ENCODE data around the gene HPS4. TPM values are rescaled to one million over a fixed set of nuclear protein-coding genes. Genes with fewer than 3 reads are reported as not detected.
"Not testable (repeated sequence)": the region's sequence is repeated elsewhere in the genome, so short reads cannot be mapped to it uniquely, and the experiment has no call there.

Gene HPS4
- total RNA-seq, 2 experiments from 2014 or later = 41.7 to 44.3 TPM

GRCh38 chr22:26417406-26417805, 66.2 kb downstream of the HPS4 start:
- POLR2A ChIA-PET = interaction anchor here (0.6 kb wide), 1 partner anchor 50 kb away, joined by 3 read pairs; no protein-coding TSS in a partner anchor
- intact Hi-C loops (cut with micrococcal nuclease) = no loop called here
- H3K4me1 Mint-ChIP-seq (ENCODE audit: low read depth) = peaks cover 3% of the 10 kb centered on the region

DNA sequence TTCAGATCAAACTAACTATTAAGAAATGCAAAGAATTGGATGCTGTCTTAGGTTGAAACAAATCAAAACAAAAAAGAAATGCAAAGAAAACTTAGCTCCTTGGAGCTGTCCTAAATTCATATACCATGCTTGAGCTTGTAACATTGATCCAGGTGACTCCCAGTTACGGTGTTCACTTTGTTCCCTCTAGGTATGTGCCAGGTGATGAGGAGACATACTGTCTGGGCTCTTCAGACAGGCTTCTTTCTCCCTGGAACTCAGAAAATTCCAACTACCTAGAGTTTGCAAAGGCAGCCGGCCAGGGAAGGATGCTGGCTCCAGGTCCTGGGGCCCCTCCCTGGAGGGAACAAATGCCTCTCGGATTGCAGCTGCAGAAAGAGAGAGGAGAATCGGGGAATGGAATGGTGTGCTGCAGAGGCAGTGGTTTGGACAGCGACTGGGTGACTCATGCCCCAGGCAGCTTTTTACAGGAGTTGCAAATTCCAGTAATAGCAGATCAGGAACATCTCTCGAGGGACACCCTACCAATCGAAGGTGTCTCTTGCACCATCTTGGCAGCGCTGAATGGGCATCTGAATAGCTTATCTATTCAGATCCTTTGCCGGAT, 66.8 kb downstream of the HPS4 start:
- DNase-seq = no peak
- Mint-ChIP-seq H3K9me3 (no peaks in the 10 kb centered on the region), H3K27ac (no peak overlapping the region), H3K36me3 (no peaks in the 10 kb centered on the region), H3K4me3 (no peak overlapping the region), H3K4me1 (ENCODE audit: low read depth) (peaks cover 3% of the 10 kb centered on the region), H3K27me3 (peaks cover 11% of the 10 kb centered on the region)
- CTCF ChIA-PET = no interaction called here
- intact Hi-C loops (cut with micrococcal nuclease) = no loop called here
- POLR2A ChIA-PET = no interaction called here

More at GRCh38 chr22:26417406-26417805, 66.2 kb downstream of the HPS4 start:
- Mint-ChIP-seq H3K9me3 (no peaks in the 10 kb centered on the region), H3K27me3 (peaks cover 11% of the 10 kb centered on the region), H3K4me3 (no peak overlapping the region), H3K27ac (no peak overlapping the region), H3K36me3 (no peaks in the 10 kb centered on the region)
- DNase-seq = no peak
- CTCF ChIA-PET = no interaction called here

DNA sequence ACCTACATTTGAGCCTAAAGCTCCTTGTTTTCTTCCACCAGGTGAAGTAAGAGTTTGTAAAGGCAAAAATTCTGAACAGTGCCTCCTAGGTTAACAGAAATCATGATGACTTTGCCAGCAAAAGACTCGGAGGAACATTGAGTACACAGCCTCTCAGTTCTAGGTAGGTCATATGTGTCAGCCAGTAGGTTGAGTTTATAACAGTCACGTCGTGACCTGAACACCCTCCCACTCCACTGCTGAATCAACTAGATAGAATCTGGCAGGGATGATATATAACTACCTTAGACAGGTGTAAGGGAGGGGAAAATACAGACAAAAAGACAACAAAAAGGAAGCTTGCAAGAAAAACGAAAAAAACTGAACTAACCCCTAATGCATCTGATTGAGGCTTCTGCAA, 67.3 kb downstream of the HPS4 start:
- CTCF ChIA-PET = no interaction called here
- POLR2A ChIA-PET = no interaction called here
- Mint-ChIP-seq H3K9me3 (no peaks in the 10 kb centered on the region), H3K36me3 (no peaks in the 10 kb centered on the region), H3K4me1 (ENCODE audit: low read depth) (peaks cover 3% of the 10 kb centered on the region), H3K27me3 (peaks cover 11% of the 10 kb centered on the region), H3K27ac (no peak overlapping the region), H3K4me3 (no peak overlapping the region)
- no peak for DNase-seq
- intact Hi-C loops (cut with micrococcal nuclease) = no loop called here

DNA sequence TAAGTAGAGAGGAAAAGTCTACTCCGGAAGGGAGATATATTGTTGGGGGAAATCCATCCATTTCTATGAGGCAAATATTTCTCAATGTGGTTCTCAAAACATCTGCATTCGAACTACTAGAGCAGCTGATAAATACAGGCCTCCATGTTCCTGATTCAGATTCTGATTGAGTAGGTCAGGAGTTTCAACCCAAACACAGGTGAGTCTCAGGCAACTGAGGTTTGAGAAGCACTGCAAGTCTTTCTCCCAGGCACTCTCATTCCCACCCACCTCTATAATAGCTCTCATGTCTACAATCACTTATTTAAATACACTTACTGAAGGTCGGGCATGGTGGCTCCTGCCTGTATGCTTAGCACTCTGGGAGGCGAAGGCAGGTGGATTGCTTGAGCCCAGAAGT, 69.2 kb downstream of the HPS4 start:
- DNase-seq = no peak
- Mint-ChIP-seq H3K36me3 (no peaks in the 10 kb centered on the region), H3K27ac (no peak overlapping the region), H3K9me3 (no peaks in the 10 kb centered on the region), H3K27me3 (peaks cover 13% of the 10 kb centered on the region), H3K4me3 (no peak overlapping the region), H3K4me1 (ENCODE audit: low read depth) (peaks cover 3% of the 10 kb centered on the region)
- intact Hi-C loops (cut with micrococcal nuclease) = no loop called here
- ChIA-PET POLR2A (no interaction called here), CTCF (interaction anchor here (0.7 to 1.4 kb wide), 3 partner anchors 14 to 50 kb away, joined by 3 read pairs; no protein-coding TSS in a partner anchor)

DNA sequence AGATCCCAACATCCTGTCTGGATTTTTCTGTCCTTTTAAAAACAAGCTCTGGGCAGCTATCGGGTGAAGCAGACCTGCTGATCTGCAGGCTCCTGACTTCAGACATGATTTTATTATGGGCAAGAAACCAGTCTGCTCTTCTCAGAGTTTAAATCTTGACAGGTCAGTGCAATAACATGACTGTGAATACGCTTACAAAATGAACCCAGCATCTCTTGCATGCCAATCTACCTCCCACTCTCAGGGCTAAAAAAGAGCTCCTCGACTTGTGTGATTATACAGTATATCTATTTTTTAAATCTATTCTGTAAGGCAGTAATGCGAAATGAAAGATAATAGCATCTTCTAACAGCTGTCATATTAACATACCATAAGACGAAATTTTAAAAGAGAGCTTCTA, 73.2 kb downstream of the HPS4 start:
- Mint-ChIP-seq H3K27ac (no peak overlapping the region), H3K36me3 (no peaks in the 10 kb centered on the region), H3K9me3 (no peaks in the 10 kb centered on the region), H3K4me1 (ENCODE audit: low read depth) (peaks cover 3% of the 10 kb centered on the region), H3K4me3 (no peak overlapping the region), H3K27me3 (peaks cover 5% of the 10 kb centered on the region)
- CTCF ChIA-PET = interaction anchor here (1.8 to 2.4 kb wide), 2 partner anchors 43 to 52 kb away, joined by 5 to 11 read pairs; no protein-coding TSS in a partner anchor
- intact Hi-C loops (cut with micrococcal nuclease) = no loop called here
- POLR2A ChIA-PET = no interaction called here
- DNase-seq = no peak

GRCh38 chr22:26409719-26410335, 73.8 kb downstream of the HPS4 start:
- DNase-seq = no peak
- ChIA-PET POLR2A (no interaction called here), CTCF (interaction anchor here (2.4 kb wide), 1 partner anchor 52 kb away, joined by 11 read pairs; no protein-coding TSS in a partner anchor)
- H3K4me3 Mint-ChIP-seq = no peak overlapping the region
- no peak overlapping the region for H3K27ac Mint-ChIP-seq
- intact Hi-C loops (cut with micrococcal nuclease) = no loop called here
- H3K9me3 Mint-ChIP-seq = no peaks in the 10 kb centered on the region
- peaks cover 8% of the 10 kb centered on the region for H3K27me3 Mint-ChIP-seq
- peaks cover 3% of the 10 kb centered on the region for H3K4me1 Mint-ChIP-seq (ENCODE audit: low read depth)
- H3K36me3 Mint-ChIP-seq = no peaks in the 10 kb centered on the region

DNA sequence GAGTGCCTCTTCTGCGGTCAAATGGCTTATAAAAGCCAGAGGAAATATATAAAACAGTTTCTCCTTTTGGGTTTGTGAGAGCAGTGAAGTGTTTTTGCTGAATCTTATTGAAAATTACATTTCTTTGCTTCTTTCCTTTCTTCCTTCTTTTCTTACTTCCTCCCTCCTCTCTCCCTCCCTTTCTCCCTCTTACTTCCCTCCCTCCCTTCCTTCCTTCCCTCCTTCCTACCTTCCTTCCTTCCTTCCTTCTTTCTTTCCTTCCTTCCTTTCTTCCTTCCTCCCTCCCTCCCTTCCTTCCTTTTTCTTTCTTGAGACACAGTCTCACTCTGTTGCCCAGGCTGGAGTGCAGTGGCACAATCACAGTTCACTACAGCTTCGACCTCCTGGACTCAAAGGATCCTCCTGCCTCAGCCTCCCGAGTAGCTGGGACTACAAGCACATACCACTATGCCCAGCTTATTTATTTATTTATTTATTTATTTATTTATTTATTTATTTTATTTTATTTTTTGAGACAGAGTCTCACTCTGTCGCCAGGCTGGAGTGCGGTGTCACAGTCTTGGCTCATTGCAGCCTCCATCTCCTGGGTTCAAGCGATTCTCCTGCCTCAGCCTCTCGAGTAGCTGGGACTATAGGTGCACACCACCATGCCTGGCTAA, 74.9 kb downstream of the HPS4 start:
- CTCF ChIA-PET = interaction anchor here (0.7 to 2.4 kb wide), 2 partner anchors 53 to 1076 kb away, joined by 3 to 11 read pairs; no protein-coding TSS in a partner anchor
- H3K27ac Mint-ChIP-seq; H3K4me3 Mint-ChIP-seq; H3K27me3 Mint-ChIP-seq; H3K4me1 Mint-ChIP-seq (ENCODE audit: low read depth); DNase-seq; H3K9me3 Mint-ChIP-seq; H3K36me3 Mint-ChIP-seq; intact Hi-C loops (cut with micrococcal nuclease): not testable (repeated sequence)
- POLR2A ChIA-PET = interaction anchor here (0.7 kb wide), 1 partner anchor 743 kb away, joined by 4 read pairs; no protein-coding TSS in a partner anchor

DNA sequence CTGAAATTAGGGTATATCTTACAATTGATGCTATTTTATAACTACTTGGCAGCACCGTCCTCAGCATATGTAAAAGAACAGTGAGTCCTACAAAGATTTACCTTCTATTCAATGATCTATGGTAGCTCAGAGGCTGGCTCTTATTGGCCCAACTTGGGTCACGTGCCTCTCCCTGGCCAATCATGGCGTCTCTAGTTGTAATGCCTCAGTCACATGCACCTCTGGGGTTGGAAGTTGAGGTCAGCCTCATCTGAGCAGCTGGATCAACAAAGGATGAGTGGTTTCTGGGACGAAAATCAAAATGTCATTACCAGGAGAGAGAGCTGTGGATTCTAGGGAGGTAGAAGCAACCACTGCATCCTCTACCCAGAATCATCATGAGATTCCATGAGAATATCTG, 77.5 kb downstream of the HPS4 start:
- H3K36me3 Mint-ChIP-seq = no peaks in the 10 kb centered on the region
- H3K4me1 Mint-ChIP-seq (ENCODE audit: low read depth) = peaks cover 6% of the 10 kb centered on the region
- CTCF ChIA-PET = interaction anchor here (2.1 kb wide), 1 partner anchor 39 kb away, joined by 9 read pairs; no protein-coding TSS in a partner anchor
- no peak overlapping the region for H3K27ac Mint-ChIP-seq
- H3K27me3 Mint-ChIP-seq = peaks cover 8% of the 10 kb centered on the region
- POLR2A ChIA-PET = no interaction called here
- intact Hi-C loops (cut with micrococcal nuclease) = no loop called here
- H3K4me3 Mint-ChIP-seq = no peak overlapping the region
- DNase-seq = no peak
- H3K9me3 Mint-ChIP-seq = no peaks in the 10 kb centered on the region

DNA sequence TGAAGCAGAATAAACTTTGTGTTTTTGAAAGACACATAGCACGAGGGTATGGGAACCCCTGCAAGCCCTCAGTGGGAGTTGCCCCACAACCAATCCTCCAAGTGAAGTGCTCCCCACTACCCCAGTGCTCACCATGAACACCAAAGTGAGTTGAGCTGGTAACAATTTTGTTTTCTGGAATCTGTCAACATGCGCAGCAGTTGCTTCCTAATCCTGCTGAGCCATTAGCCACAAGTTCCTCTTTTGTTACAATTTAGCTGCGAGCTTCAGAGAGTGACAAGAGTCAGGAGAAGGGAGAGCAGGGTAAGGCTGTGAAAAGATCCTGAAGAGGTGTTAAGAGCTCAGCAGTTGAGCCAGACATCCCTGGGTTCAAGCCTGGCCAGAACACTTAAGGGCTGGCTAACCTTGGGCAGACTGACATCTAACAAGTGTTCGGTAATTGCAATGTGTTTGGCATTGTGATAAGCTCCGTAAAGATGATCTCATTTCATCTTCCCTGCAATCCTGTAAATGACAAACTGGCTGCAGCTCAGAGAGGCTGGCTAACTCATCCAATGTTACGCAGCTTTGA, 78.6 kb downstream of the HPS4 start:
- Mint-ChIP-seq H3K4me3 (no peak overlapping the region), H3K9me3 (no peaks in the 10 kb centered on the region), H3K4me1 (ENCODE audit: low read depth) (peaks cover 6% of the 10 kb centered on the region), H3K27ac (no peak overlapping the region), H3K36me3 (no peaks in the 10 kb centered on the region), H3K27me3 (peaks cover 6% of the 10 kb centered on the region)
- CTCF ChIA-PET = interaction anchor here (1.3 to 2.1 kb wide), 2 partner anchors 38 to 40 kb away, joined by 3 to 9 read pairs; no protein-coding TSS in a partner anchor
- DNase-seq = no peak
- POLR2A ChIA-PET = interaction anchor here (0.9 to 1.0 kb wide), 2 partner anchors 16 to 77 kb away, joined by 4 to 5 read pairs; no protein-coding TSS in a partner anchor
- intact Hi-C loops (cut with micrococcal nuclease) = no loop called here

DNA sequence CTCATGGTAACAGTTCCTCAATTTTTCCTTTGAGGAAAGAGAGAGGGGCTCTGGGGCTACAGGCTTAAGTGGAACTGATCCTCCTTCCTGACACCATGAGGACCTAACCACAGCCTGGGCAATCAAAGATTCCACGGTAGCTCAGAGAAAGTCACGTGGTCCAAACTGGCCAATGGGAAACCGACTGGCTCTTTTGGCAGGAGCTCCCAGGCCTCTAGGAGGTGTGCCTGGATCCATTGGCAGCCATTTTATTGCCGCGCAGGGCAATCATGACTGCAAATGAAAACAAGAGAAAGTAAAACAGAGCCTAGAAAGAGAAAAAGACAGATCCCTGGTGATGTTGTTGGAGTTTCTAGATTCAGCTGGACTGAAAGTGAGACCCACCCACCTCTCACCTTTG, 81.9 kb downstream of the HPS4 start:
- no peak overlapping the region for H3K27ac Mint-ChIP-seq
- H3K9me3 Mint-ChIP-seq = no peaks in the 10 kb centered on the region
- H3K36me3 Mint-ChIP-seq = no peaks in the 10 kb centered on the region
- DNase-seq = no peak
- CTCF ChIA-PET = interaction anchor here (1.2 to 7.2 kb wide), 5 partner anchors 35 to 264 kb away, joined by 3 to 109 read pairs (median 4); partner anchors contain the start of genes HPS4 and SRRD
- intact Hi-C loops (cut with micrococcal nuclease) = no loop called here
- POLR2A ChIA-PET = no interaction called here
- peaks cover 4% of the 10 kb centered on the region for H3K27me3 Mint-ChIP-seq
- no peak overlapping the region for H3K4me3 Mint-ChIP-seq
- H3K4me1 Mint-ChIP-seq (ENCODE audit: low read depth) = peaks cover 11% of the 10 kb centered on the region
